HCT116 (cell line): Measurements from ENCODE around the gene CD160. TPM values are rescaled to one million over a fixed set of nuclear protein-coding genes. Genes with fewer than 3 reads are reported as not detected.

Experiments
- ATAC-seq: fragments of 200-7000 bp; cut with Tn5 transposase; 2 replicates; pipeline ENCODE4 v1.9.1; 2020; ENCODE audit warnings: mild to moderate bottlenecking, moderate library complexity
- BruUV-seq: library from RNA; stranded (reverse); fragments of 400-500 nt; replicated peaks from 2 replicates; lab custom pipeline; 2021; lab: Mats Ljungman, UMichigan
- CTCF ChIA-PET: fragments of 300-600 bp; sonication (Branson Sonifier 250); formaldehyde crosslinking; loops from one replicate; lab custom pipeline; 2021; ENCODE audit warnings: antibody characterized with exemption; lab: Charles Lee
- POLR2A ChIA-PET: fragments of 300-600, 350-600 bp; sonication (Branson Sonifier 250); formaldehyde crosslinking; loops from one replicate; lab custom pipeline; 2021; ENCODE audit warnings: antibody characterized with exemption; lab: Charles Lee
- RAD21 ChIA-PET, 2 experiments: fragments of 300-600 bp; sonication (Branson Sonifier 250); formaldehyde crosslinking; loops; one replicate each; lab custom pipeline; 2023; ENCODE audit warnings: low total read pairs in 2 of 2; ENCODE audit not compliant: uncharacterized antibody in 2 of 2, unreplicated experiment in 2 of 2, low non-redundant PET in 1 of 2; lab: Charles Lee
- DNase-seq: peaks from one replicate; pipeline ENCODE4 v3.0.0-alpha.2; 2010; ENCODE audit warnings: low read depth, low spot score
- H2AFZ ChIP-seq: fragments of 200-600 bp; shearing (Covaris generic), sonication (generic); 2 replicates; pipeline ENCODE4 v1.6.1; 2017; ENCODE audit warnings: low read depth, mixed run types, mixed read lengths, antibody characterized with exemption, low read length; ENCODE audit not compliant: poor library complexity, severe bottlenecking
- H3K27ac ChIP-seq: 2 replicates; pipeline ENCODE4 v1.5.1; 2012; ENCODE audit warnings: low read depth, low read length
- H3K27me3 ChIP-seq: fragments of 200-600 bp; sonication (generic); 2 replicates; pipeline ENCODE4 v1.6.1; 2016; ENCODE audit warnings: mixed run types, low read length, mixed read lengths; ENCODE audit not compliant: insufficient read depth
- H3K36me3 ChIP-seq, 2 experiments: fragments of 200-500 bp in 1 of 2; fragments of 200-600 bp in 1 of 2; sonication (Bioruptor generic) in 1 of 2; sonication (generic) in 1 of 2; 2 replicates each; pipeline versions ENCODE4 v1.5.1 to v1.6.1; 2014 to 2016; ENCODE audit warnings: low read length in 2 of 2, inconsistent platforms in 1 of 2, mixed read lengths in 1 of 2, mixed run types in 1 of 2; ENCODE audit not compliant: insufficient read depth in 2 of 2, control insufficient read depth in 1 of 2
- H3K4me1 ChIP-seq, 2 experiments: fragments of 200-600 bp in 1 of 2; sonication (generic) in 1 of 2; 2 replicates each; pipeline versions ENCODE4 v1.5.1 to v1.6.1; 2012 to 2017; ENCODE audit warnings: low read length in 2 of 2, inconsistent platforms in 1 of 2, mild to moderate bottlenecking in 1 of 2, mixed read lengths in 1 of 2, mixed run types in 1 of 2, moderate library complexity in 1 of 2; ENCODE audit not compliant: insufficient read depth in 2 of 2, control insufficient read depth in 1 of 2
- H3K4me2 ChIP-seq: fragments of 200-600 bp; sonication (generic); 2 replicates; pipeline ENCODE4 v1.6.1; 2017; ENCODE audit warnings: mixed run types, low read length, mixed read lengths
- H3K4me3 ChIP-seq, 2 experiments: fragments of 200-600 bp in 1 of 2; sonication (generic) in 1 of 2; replicated peaks in 1 of 2; 2 replicates each; pipeline ENCODE4 v1.5.1; 2011 to 2016; ENCODE audit warnings: low read length in 2 of 2, control low read depth in 1 of 2, low read depth in 1 of 2, mild to moderate bottlenecking in 1 of 2, mixed read lengths in 1 of 2, mixed run types in 1 of 2
- H3K79me2 ChIP-seq: fragments of 200-600 bp; sonication (generic); 2 replicates; pipeline ENCODE4 v1.6.1; 2017; ENCODE audit warnings: mild to moderate bottlenecking, mixed run types, low read length, moderate library complexity, mixed read lengths; ENCODE audit not compliant: insufficient read depth
- H3K9ac ChIP-seq: fragments of 200-600 bp; sonication (generic); 2 replicates; pipeline ENCODE4 v1.6.1; 2016; ENCODE audit warnings: low read length, mixed read lengths
- H3K9me2 ChIP-seq: fragments of 200-600 bp; sonication (generic), shearing (Covaris generic); 2 replicates; pipeline ENCODE4 v1.6.1; 2017; ENCODE audit warnings: mixed run types, mild to moderate bottlenecking, moderate library complexity; ENCODE audit not compliant: insufficient read depth
- H3K9me3 ChIP-seq, 2 experiments: fragments of 200-500 bp in 1 of 2; fragments of 200-600 bp in 1 of 2; sonication (Bioruptor generic) in 1 of 2; sonication (generic) in 1 of 2; 2 replicates each; pipeline ENCODE4 v1.6.1; 2014 to 2017; ENCODE audit warnings: low read length in 2 of 2, mixed read lengths in 2 of 2, inconsistent platforms in 1 of 2, low read depth in 1 of 2, mild to moderate bottlenecking in 1 of 2, mixed run types in 1 of 2, moderate library complexity in 1 of 2; ENCODE audit not compliant: control insufficient read depth in 1 of 2, insufficient read depth in 1 of 2
- H4K20me1 ChIP-seq: fragments of 200-600 bp; sonication (generic), shearing (Covaris generic); 2 replicates; pipeline ENCODE4 v1.6.1; 2017; ENCODE audit warnings: mixed run types, mild to moderate bottlenecking, moderate library complexity; ENCODE audit not compliant: insufficient read depth
- CBX3 ChIP-seq: IDR thresholded peaks from 2 replicates; pipeline ENCODE4 v1.6.1; 2012; ENCODE audit warnings: low read depth
- CEBPB ChIP-seq: IDR thresholded peaks from 2 replicates; pipeline ENCODE4 v1.6.1; 2012; ENCODE audit warnings: low read depth
- EGR1 ChIP-seq: IDR thresholded peaks from 2 replicates; pipeline ENCODE4 v1.6.1; 2012; ENCODE audit warnings: low read depth
- ELF1 ChIP-seq: IDR thresholded peaks from 2 replicates; pipeline ENCODE4 v1.6.1; 2012; ENCODE audit warnings: low read depth, borderline replicate concordance
- EZH2 ChIP-seq: fragments of 200-600 bp; sonication (generic); IDR thresholded peaks from 2 replicates; pipeline ENCODE4 v1.6.1; 2017; ENCODE audit warnings: antibody characterized with exemption, mixed run types
- EZH2phosphoT487 ChIP-seq: fragments of 200-600 bp; IDR thresholded peaks from 2 replicates; pipeline ENCODE4 v1.6.1; 2018; ENCODE audit warnings: antibody characterized with exemption, borderline replicate concordance
- FOSL1 ChIP-seq: IDR thresholded peaks from 2 replicates; pipeline ENCODE4 v1.6.1; 2012; ENCODE audit warnings: low read depth
- JUND ChIP-seq: IDR thresholded peaks from 2 replicates; pipeline ENCODE4 v1.6.1; 2012
- POLR2A ChIP-seq: IDR thresholded peaks from 2 replicates; pipeline ENCODE4 v1.7.0; 2011; ENCODE audit warnings: borderline replicate concordance; ENCODE audit not compliant: insufficient read depth, insufficient read length; ENCODE audit errors: extremely low read depth
- RAD21 ChIP-seq: IDR thresholded peaks from 2 replicates; pipeline ENCODE4 v1.6.1; 2012; ENCODE audit warnings: low read depth, mild to moderate bottlenecking
- REST ChIP-seq: IDR thresholded peaks from 2 replicates; pipeline ENCODE4 v1.6.1; 2012; ENCODE audit warnings: low read depth
- SP1 ChIP-seq: IDR thresholded peaks from 2 replicates; pipeline ENCODE4 v1.6.1; 2012; ENCODE audit warnings: low read depth
- SRF ChIP-seq: IDR thresholded peaks from 2 replicates; pipeline ENCODE4 v1.6.1; 2012; ENCODE audit warnings: low read depth
- TCF7L2 ChIP-seq: IDR thresholded peaks from 2 replicates; pipeline ENCODE4 v1.7.0; 2011; ENCODE audit warnings: borderline replicate concordance, inconsistent platforms; ENCODE audit not compliant: insufficient read depth, insufficient read length; ENCODE audit errors: extremely low read depth
- YY1 ChIP-seq: IDR thresholded peaks from 2 replicates; pipeline ENCODE4 v1.6.1; 2011; ENCODE audit warnings: low read length, low read depth, moderate library complexity, mild to moderate bottlenecking; ENCODE audit not compliant: insufficient replicate concordance; ENCODE audit errors: extremely low read depth
- intact Hi-C: fragments of 100-400 bp; cut with micrococcal nuclease; formaldehyde crosslinking; loops from 2 replicates; pipeline ENCODE4 v1.10.0; 2022
- total RNA-seq: library from RNA; stranded (reverse); gene quantifications from one replicate; pipeline ENCODE4 v1.2.1, GENCODE V29; 2021; ENCODE audit not compliant: unreplicated experiment

The CD160 gene
- total RNA-seq, 1 experiment from 2014 or later = not detected

- Histone ChIP-seq H3K9me3 (no peaks in the 10 kb centered on the region), H3K9me2 (no peaks in the 10 kb centered on the region), H3K4me2 (no peak overlapping the region), H3K9ac (no peak overlapping the region), H3K36me3 (no peaks in the 10 kb centered on the region), H3K27me3 (no peaks in the 10 kb centered on the region), H4K20me1 (no peaks in the 10 kb centered on the region), H3K4me1 (peaks cover 1 to 18% of the 10 kb centered on the region in 2 experiments; a peak in 3 of 4 replicates), H3K27ac (no peak overlapping the region), H3K79me2 (no peaks in the 10 kb centered on the region), H2AFZ (no peak overlapping the region), H3K4me3 (no peak overlapping the region)
- intact Hi-C loops = no loop called here
- DNase-seq (no peak), ATAC-seq (no peak)
- POLR2A ChIA-PET = no interaction called here
- RAD21 ChIA-PET = no interaction called here
- CTCF ChIA-PET = no interaction called here
- BruUV-seq = no TSS peak
- TF ChIP-seq FOSL1 (no peak), SRF (no peak), EZH2 (no peak), ELF1 (no peak), EGR1 (no peak), SP1 (no peak), RAD21 (no peak), REST (no peak), EZH2phosphoT487 (no peak), CEBPB (no peak), YY1 (no peak), JUND (no peak), POLR2A (no peak), CBX3 (no peak), TCF7L2 (no peak)
These were observed 8.1 kb upstream of the CD160 start for GRCh38 chr1:145711213-145711651.
